Measurements from ENCODE around the gene CSTB.

DNA sequence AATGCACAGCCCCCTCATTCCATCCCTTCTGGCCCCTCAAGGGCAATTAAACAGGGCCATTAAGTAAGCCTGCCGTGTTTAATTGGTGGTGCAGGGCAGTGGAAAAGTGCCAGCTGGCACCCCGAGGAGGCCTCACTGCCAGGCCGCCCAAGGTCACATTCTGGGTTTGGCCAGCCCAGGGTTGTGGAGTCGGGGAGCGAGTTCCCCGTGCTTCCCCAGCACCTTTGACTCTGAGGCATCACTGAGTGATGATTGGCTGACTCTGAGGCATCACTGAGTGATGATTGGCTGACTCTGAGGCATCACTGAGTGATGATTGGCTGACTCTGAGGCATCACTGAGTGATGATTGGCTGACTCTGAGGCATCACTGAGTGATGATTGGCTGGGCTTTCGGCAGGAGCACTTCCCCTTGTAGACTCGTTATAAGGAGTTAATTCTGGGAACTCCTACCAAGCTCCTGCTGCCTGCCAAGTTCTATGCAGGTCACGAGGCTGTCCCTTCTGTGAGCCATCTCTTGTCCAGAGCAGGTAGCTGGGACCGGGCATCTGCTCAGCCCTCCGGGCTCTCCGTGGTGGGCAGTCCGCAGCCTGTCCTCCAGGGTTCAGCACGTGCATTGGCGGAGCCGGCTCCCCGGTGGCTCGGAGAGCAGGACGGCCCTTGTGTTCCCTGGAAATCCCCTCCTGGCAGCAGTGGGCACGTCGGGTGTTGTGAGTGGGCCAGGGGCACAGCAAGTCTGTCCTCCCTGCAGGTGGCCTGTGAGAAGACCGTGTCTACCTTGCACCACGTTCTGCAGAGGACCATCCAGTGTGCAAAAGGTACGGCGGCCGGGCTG lies 20.9 kb downstream of the CSTB start:
- TF ChIP-seq CTCF (IDR thresholded peaks at IDR 0.05) (no peak), EZH2 (IDR thresholded peaks at IDR 0.05; ENCODE audit: borderline replicate concordance, insufficient read depth, low read depth, low read length, poor library complexity, severe bottlenecking) (no peak)

All from B cell (primary cell).